ENCODE results near the gene KCNT1. TPM values are rescaled to one million over a fixed set of nuclear protein-coding genes. Genes with fewer than 3 reads are reported as not detected.

KCNT1 gene
- polyA plus RNA-seq, 1 donor (not counting 4 experiments of a cell fraction or from before 2014, with no cell fraction given): not detected

GRCh38 chr9:135657416-135657815, 44.6 kb upstream of the KCNT1 start:
- FAIRE-seq: no peak
- DNase-seq (ENCODE audit: low read depth, low spot score): no peak
- no peaks in the 10 kb centered on the region for H3K4me1 ChIP-seq (ENCODE audit: control insufficient read depth, extremely low read depth, insufficient read depth, low read length)
- H3K4me3 ChIP-seq (ENCODE audit: control insufficient read depth in 2 of 3, extremely low read depth in 1 of 3, insufficient read depth in 2 of 3, low read depth in 1 of 3, low read length in 3 of 3): no peak overlapping the region
- no peak overlapping the region for H2AFZ ChIP-seq (ENCODE audit: control insufficient read depth, low read length)
- no peaks in the 10 kb centered on the region for H4K20me1 ChIP-seq (ENCODE audit: control insufficient read depth, extremely low read depth, insufficient read depth, low read length)
- no peak overlapping the region for H3K4me2 ChIP-seq (ENCODE audit: control insufficient read depth, extremely low read depth, insufficient read depth, low read depth, low read length)
- TF ChIP-seq EZH2 (IDR thresholded peaks at IDR 0.05; ENCODE audit: low read length): no peak
- TF ChIP-seq, protein P1, sequence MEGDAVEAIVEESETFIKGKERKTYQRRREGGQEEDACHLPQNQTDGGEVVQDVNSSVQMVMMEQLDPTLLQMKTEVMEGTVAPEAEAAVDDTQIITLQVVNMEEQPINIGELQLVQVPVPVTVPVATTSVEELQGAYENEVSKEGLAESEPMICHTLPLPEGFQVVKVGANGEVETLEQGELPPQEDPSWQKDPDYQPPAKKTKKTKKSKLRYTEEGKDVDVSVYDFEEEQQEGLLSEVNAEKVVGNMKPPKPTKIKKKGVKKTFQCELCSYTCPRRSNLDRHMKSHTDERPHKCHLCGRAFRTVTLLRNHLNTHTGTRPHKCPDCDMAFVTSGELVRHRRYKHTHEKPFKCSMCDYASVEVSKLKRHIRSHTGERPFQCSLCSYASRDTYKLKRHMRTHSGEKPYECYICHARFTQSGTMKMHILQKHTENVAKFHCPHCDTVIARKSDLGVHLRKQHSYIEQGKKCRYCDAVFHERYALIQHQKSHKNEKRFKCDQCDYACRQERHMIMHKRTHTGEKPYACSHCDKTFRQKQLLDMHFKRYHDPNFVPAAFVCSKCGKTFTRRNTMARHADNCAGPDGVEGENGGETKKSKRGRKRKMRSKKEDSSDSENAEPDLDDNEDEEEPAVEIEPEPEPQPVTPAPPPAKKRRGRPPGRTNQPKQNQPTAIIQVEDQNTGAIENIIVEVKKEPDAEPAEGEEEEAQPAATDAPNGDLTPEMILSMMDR (optimal IDR thresholded peaks at IDR 0.05 in 1 of 3, IDR thresholded peaks at IDR 0.05 in 1 of 3, conservative IDR thresholded peaks at IDR 0.05 in 1 of 3; ENCODE audit: extremely low read depth in 1 of 3, insufficient read depth in 2 of 3, low read length in 3 of 3): no peak
- dilution Hi-C loops (cut with MboI; ENCODE audit: extremely low pct_ligation_motif_present, low sequenced_read_pairs): no loop called here
- H3K9me1 ChIP-seq (ENCODE audit: control insufficient read depth, extremely low read depth, insufficient read depth, low read length): no peaks in the 10 kb centered on the region
- no peaks in the 10 kb centered on the region for H3K9me3 ChIP-seq (ENCODE audit: control insufficient read depth, low read depth, low read length)
- no peak overlapping the region for H3K27ac ChIP-seq (ENCODE audit: control insufficient read depth, insufficient read depth, low read length)
- H3K9ac ChIP-seq (ENCODE audit: control insufficient read depth, extremely low read depth, insufficient read depth, low read length): no peak overlapping the region
- no peaks in the 10 kb centered on the region for H3K79me2 ChIP-seq (ENCODE audit: control insufficient read depth, insufficient read depth, low read length)
- H3K27me3 ChIP-seq (ENCODE audit: control insufficient read depth, extremely low read depth, insufficient read depth, low read length): no peaks in the 10 kb centered on the region
- H3K36me3 ChIP-seq (ENCODE audit: control insufficient read depth in 2 of 2, extremely low read depth in 1 of 2, insufficient read depth in 2 of 2, low read length in 2 of 2): no peaks in the 10 kb centered on the region

- Histone ChIP-seq H3K79me2 (ENCODE audit: control insufficient read depth, insufficient read depth, low read length) (no peaks in the 10 kb centered on the region), H4K20me1 (ENCODE audit: control insufficient read depth, extremely low read depth, insufficient read depth, low read length) (no peaks in the 10 kb centered on the region), H3K27ac (ENCODE audit: control insufficient read depth, insufficient read depth, low read length) (no peak overlapping the region), H3K27me3 (ENCODE audit: control insufficient read depth, extremely low read depth, insufficient read depth, low read length) (no peaks in the 10 kb centered on the region), H3K4me1 (ENCODE audit: control insufficient read depth, extremely low read depth, insufficient read depth, low read length) (no peaks in the 10 kb centered on the region), H3K36me3 (ENCODE audit: control insufficient read depth in 2 of 2, extremely low read depth in 1 of 2, insufficient read depth in 2 of 2, low read length in 2 of 2) (no peaks in the 10 kb centered on the region), H3K4me3 (ENCODE audit: control insufficient read depth in 2 of 3, extremely low read depth in 1 of 3, insufficient read depth in 2 of 3, low read depth in 1 of 3, low read length in 3 of 3) (no peak overlapping the region), H3K9ac (ENCODE audit: control insufficient read depth, extremely low read depth, insufficient read depth, low read length) (no peak overlapping the region), H3K9me1 (ENCODE audit: control insufficient read depth, extremely low read depth, insufficient read depth, low read length) (no peaks in the 10 kb centered on the region), H2AFZ (ENCODE audit: control insufficient read depth, low read length) (no peak overlapping the region), H3K9me3 (ENCODE audit: control insufficient read depth, low read depth, low read length) (no peaks in the 10 kb centered on the region), H3K4me2 (ENCODE audit: control insufficient read depth, extremely low read depth, insufficient read depth, low read depth, low read length) (no peak overlapping the region)
- FAIRE-seq (no peak), DNase-seq (ENCODE audit: low read depth, low spot score) (no peak)
- no peak for TF ChIP-seq EZH2 (IDR thresholded peaks at IDR 0.05; ENCODE audit: low read length)
- TF ChIP-seq, protein P1 (optimal IDR thresholded peaks at IDR 0.05 in 1 of 3, IDR thresholded peaks at IDR 0.05 in 1 of 3, conservative IDR thresholded peaks at IDR 0.05 in 1 of 3; ENCODE audit: extremely low read depth in 1 of 3, insufficient read depth in 2 of 3, low read length in 3 of 3): no peak
- dilution Hi-C loops (cut with MboI; ENCODE audit: extremely low pct_ligation_motif_present, low sequenced_read_pairs): no loop called here
Measured at GRCh38 chr9:135659252-135659651, 42.7 kb upstream of the KCNT1 start.

Measured in keratinocyte (primary cell).